H1 (cell line): ENCODE data around the gene PSTK. TPM values are rescaled to one million over a fixed set of nuclear protein-coding genes. Genes with fewer than 3 reads are reported as not detected.

Experiments
- KDM5A ChIP-seq: fragments of 200-600 bp; IDR thresholded peaks from 2 replicates; pipeline ENCODE4 v1.7.1; 2012; ENCODE audit warnings: mild to moderate bottlenecking, low read length, inconsistent platforms, mixed read lengths
- polyA plus RNA-seq, 7 experiments: library from polyadenylated mRNA; depleted of rRNA in 3 of 7; stranded (reverse) in 5 of 7; unstranded in 2 of 7; fragments of >200 nt in 5 of 7; fragments of 200-250 nt in 2 of 7; gene quantifications; 1 replicate in 5 of 7; 2 replicates in 1 of 7; 4 replicates in 1 of 7; pipeline versions ENCODE4 v1.2.1 to v1.2.3, GENCODE V29; 2011 to 2013; ENCODE audit warnings: missing spikeins in 2 of 7, mixed read lengths in 2 of 7
- total RNA-seq: library from RNA; stranded (reverse); fragmentation: NEBNext Ultra II Directional; extraction: Animal tissue kit (Norgen Biotek cat#: 25700); gene quantifications from 2 replicates; pipeline ENCODE4 v1.2.1, GENCODE V29; 2021

PSTK gene
- total and polyA plus RNA-seq, 2 of the 8 experiments (the other 6 are each of a cell fraction or from before 2014, with no cell fraction given) = 4.4 to 6.6 TPM

GRCh38 chr10:122998360-122998917 lies 18.2 kb downstream of the PSTK start (continued):
- TF ChIP-seq KDM5A = no peak
